ENCODE data around the gene RHOBTB3. TPM values are rescaled to one million over a fixed set of nuclear protein-coding genes. Genes with fewer than 3 reads are reported as not detected.

Gene RHOBTB3
- total and polyA plus RNA-seq, 10 of the 15 experiments (the other 5 are each of a cell fraction or from before 2014, with no cell fraction given), result 3.6 to 42.8 (median 8.4) TPM

- TF ChIP-seq RELB (IDR thresholded peaks at IDR 0.05; ENCODE audit: low read depth) (peak; percentile 69), EP300 (IDR thresholded peaks at IDR 0.05; ENCODE audit: borderline replicate concordance in 1 of 2, control insufficient read depth in 1 of 2, low read depth in 2 of 2, low read length in 2 of 2) (peak in 1 of 2 experiments; percentile 7; a peak in 1 of 4 replicates), USF2 (IDR thresholded peaks at IDR 0.05; ENCODE audit: borderline replicate concordance, low read depth, low read length) (peak; percentile 39; the same call in 1 of the 2 replicates), SMAD5 (IDR thresholded peaks at IDR 0.05; ENCODE audit: low read depth) (0 out of 2 replicates have a peak, but pooled peaks have one; percentile 34), SKIL (IDR thresholded peaks at IDR 0.05; ENCODE audit: low read depth, poor library complexity, severe bottlenecking) (peak; percentile 17), NBN (IDR thresholded peaks at IDR 0.05) (0 out of 2 replicates have a peak, but pooled peaks have one; percentile 50), DPF2 (IDR thresholded peaks at IDR 0.05) (peak; percentile 68; the same call in 1 of the 2 replicates), EED (IDR thresholded peaks at IDR 0.05; ENCODE audit: low read depth) (peak; percentile 57), ZNF687 (IDR thresholded peaks at IDR 0.05) (peak; percentile 42; the same call in 1 of the 2 replicates), CUX1 (IDR thresholded peaks at IDR 0.05; ENCODE audit: insufficient replicate concordance, low read depth, low read length) (no peak), HDGF (IDR thresholded peaks at IDR 0.05) (peak; percentile 76), SREBF2 (IDR thresholded peaks at IDR 0.05; ENCODE audit: low read length) (no peak)
Measured at GRCh38 chr5:95823738-95824609, 92.8 kb downstream of the RHOBTB3 start (continued).
